ENCODE measurements around the gene ENTREP1.
"Not testable (repeated sequence)": the region's sequence is repeated elsewhere in the genome, so short reads cannot be mapped to it uniquely, and the experiment has no call there.

The ENTREP1 gene

DNA sequence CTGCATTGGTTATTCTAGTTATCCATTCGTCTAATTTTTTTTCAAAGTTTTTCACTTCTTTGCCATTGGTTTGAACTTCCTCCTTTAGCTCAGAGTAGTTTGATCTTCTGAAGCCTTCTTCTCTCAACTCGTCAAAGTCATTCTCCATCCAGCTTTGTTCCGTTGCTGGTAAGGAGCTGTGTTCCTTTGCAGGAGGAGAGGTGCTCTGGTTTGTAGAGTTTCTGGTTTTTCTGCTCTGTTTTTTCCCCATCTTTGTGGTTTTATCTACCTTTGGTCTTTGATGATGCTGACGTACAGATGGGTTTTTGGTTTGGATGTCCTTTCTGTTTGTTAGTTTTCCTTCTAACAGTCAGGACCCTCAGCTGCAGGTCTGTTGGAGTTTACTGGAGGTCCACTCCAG lies 114.6 kb downstream of the ENTREP1 start:
- H3K27ac ChIP-seq (ENCODE audit: low read length); H3K4me3 ChIP-seq (ENCODE audit: low read length); H3K9me3 ChIP-seq (ENCODE audit: control insufficient read depth, low read depth, low read length); H3K27me3 ChIP-seq (ENCODE audit: control insufficient read depth, insufficient read depth, low read length); H3K36me3 ChIP-seq (ENCODE audit: control insufficient read depth, low read depth, low read length); H3K9ac ChIP-seq (ENCODE audit: low read length); H3K4me1 ChIP-seq (ENCODE audit: control insufficient read depth, low read depth, low read length): not testable (repeated sequence)

DNA sequence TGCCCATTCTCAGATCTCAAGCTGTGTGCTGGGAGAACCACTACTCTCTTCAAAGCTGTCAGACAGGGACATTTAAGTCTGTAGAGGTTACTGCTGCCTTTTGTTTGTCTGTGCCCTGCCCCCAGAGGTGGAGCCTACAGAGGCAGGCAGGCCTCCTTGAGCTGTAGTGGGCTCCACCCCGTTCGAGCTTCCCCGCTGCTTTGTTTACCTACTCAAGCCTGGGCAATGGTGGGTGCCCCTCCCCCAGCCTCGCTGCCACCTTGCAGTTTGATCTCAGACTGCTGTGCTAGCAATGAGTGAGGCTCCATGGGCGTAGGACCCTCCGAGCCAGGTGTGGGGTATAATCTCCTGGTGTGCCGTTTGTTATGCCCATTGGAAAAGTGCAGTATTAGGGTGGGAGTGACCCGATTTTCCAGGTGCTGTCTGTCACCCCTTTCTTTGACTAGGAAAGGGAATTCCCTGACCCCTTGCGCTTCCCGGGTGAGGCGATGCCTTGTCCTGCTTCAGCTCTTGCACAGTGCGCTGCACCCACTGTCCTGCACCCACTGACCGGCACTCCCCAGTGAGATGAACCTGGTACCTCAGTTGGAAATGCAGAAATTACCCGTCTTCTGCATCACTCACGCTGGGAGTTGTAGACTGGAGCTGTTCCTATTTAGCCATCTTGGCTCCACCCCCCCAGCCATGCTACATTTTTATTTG lies 115.4 kb downstream of the ENTREP1 start:
- H3K4me1 ChIP-seq (ENCODE audit: control insufficient read depth, low read depth, low read length); H3K4me3 ChIP-seq (ENCODE audit: low read length); H3K9ac ChIP-seq (ENCODE audit: low read length); H3K27ac ChIP-seq (ENCODE audit: low read length); H3K9me3 ChIP-seq (ENCODE audit: control insufficient read depth, low read depth, low read length); H3K27me3 ChIP-seq (ENCODE audit: control insufficient read depth, insufficient read depth, low read length); H3K36me3 ChIP-seq (ENCODE audit: control insufficient read depth, low read depth, low read length): not testable (repeated sequence)

Measured in iPS-18a (cell line).